ENCODE measurements around the gene SFRP2.

Gene SFRP2

GRCh38 chr4:153817466-153817865, 28.6 kb upstream of the SFRP2 start:
- Histone ChIP-seq H3K4me1 (no peaks in the 10 kb centered on the region), H3K9me3 (no peaks in the 10 kb centered on the region), H3K27me3 (no peaks in the 10 kb centered on the region), H3K4me3 (no peak overlapping the region), H3K36me3 (no peaks in the 10 kb centered on the region), H3K27ac (no peak overlapping the region)
- no peak for DNase-seq
- TF ChIP-seq CTCF (IDR thresholded peaks at IDR 0.05), result no peak
- intact Hi-C loops (cut with DNase I; ENCODE audit: low total_unique reads), result no loop called here

- Histone ChIP-seq H3K4me1 (no peaks in the 10 kb centered on the region), H3K36me3 (no peaks in the 10 kb centered on the region), H3K9me3 (no peaks in the 10 kb centered on the region), H3K4me3 (no peak overlapping the region), H3K27me3 (no peaks in the 10 kb centered on the region), H3K27ac (no peak overlapping the region)
- DNase-seq, result no peak
- no peak for TF ChIP-seq CTCF (IDR thresholded peaks at IDR 0.05)
- intact Hi-C loops (cut with DNase I; ENCODE audit: low total_unique reads), result no loop called here
These were observed 27.7 kb upstream of the SFRP2 start for GRCh38 chr4:153816542-153816941.

- intact Hi-C loops (cut with DNase I; ENCODE audit: low total_unique reads), result no loop called here
- no peak for DNase-seq
- no peak overlapping the region for H3K27ac ChIP-seq
- no peaks in the 10 kb centered on the region for H3K27me3 ChIP-seq
- no peak for TF ChIP-seq CTCF (IDR thresholded peaks at IDR 0.05)
- no peaks in the 10 kb centered on the region for H3K9me3 ChIP-seq
- H3K4me3 ChIP-seq, result no peak overlapping the region
- no peaks in the 10 kb centered on the region for H3K4me1 ChIP-seq
- no peaks in the 10 kb centered on the region for H3K36me3 ChIP-seq
These were observed 25.9 kb upstream of the SFRP2 start for GRCh38 chr4:153814789-153815188.

GRCh38 chr4:153809916-153810810, 21.3 kb upstream of the SFRP2 start:
- Histone ChIP-seq H3K27me3 (no peaks in the 10 kb centered on the region), H3K27ac (no peak overlapping the region), H3K36me3 (no peaks in the 10 kb centered on the region), H3K9me3 (no peaks in the 10 kb centered on the region), H3K4me1 (no peaks in the 10 kb centered on the region), H3K4me3 (no peak overlapping the region)
- intact Hi-C loops (cut with DNase I; ENCODE audit: low total_unique reads), result no loop called here
- no peak for DNase-seq
- TF ChIP-seq CTCF (IDR thresholded peaks at IDR 0.05), result no peak

- DNase-seq, result no peak
- TF ChIP-seq CTCF (IDR thresholded peaks at IDR 0.05), result no peak
- no peaks in the 10 kb centered on the region for H3K9me3 ChIP-seq
These were observed 20.4 kb upstream of the SFRP2 start for GRCh38 chr4:153809307-153809706.

More at GRCh38 chr4:153809307-153809706, 20.4 kb upstream of the SFRP2 start:
- no peaks in the 10 kb centered on the region for H3K27me3 ChIP-seq
- no peak overlapping the region for H3K4me3 ChIP-seq
- no peaks in the 10 kb centered on the region for H3K4me1 ChIP-seq
- intact Hi-C loops (cut with DNase I; ENCODE audit: low total_unique reads), result no loop called here
- no peaks in the 10 kb centered on the region for H3K36me3 ChIP-seq
- H3K27ac ChIP-seq, result no peak overlapping the region
